K562 (cell line): ENCODE data around the gene TVP23A. TPM values are rescaled to one million over a fixed set of nuclear protein-coding genes. Genes with fewer than 3 reads are reported as not detected.
A peak's percentile ranks its signal among the peaks of the same experiment; 100 is the strongest.

ENCODE experiments used
- BCOR ChIP-seq: fragments of 450-650 bp; IDR thresholded peaks from 2 replicates; pipeline ENCODE4 v1.6.1; 2016
- CEBPG ChIP-seq, 3 experiments: fragments of 200-800 bp in 1 of 3; sonication (Bioruptor generic) in 1 of 3; sonication (generic) in 1 of 3; formaldehyde crosslinking in 1 of 3; IDR thresholded peaks in 2 of 3; conservative IDR thresholded peaks in 1 of 3; 2 replicates each; pipeline versions ENCODE4 v1.6.1 to v1.8.0; 2016 to 2022; ENCODE audit warnings: missing compliant biosample characterization in 2 of 3, missing genetic modification characterization in 2 of 3, mild to moderate bottlenecking in 1 of 3, missing genetic modification reagents in 1 of 3
- FOXP1 ChIP-seq: sonication (generic); formaldehyde crosslinking; IDR thresholded peaks from 2 replicates; pipeline ENCODE4 v1.8.0; 2022; ENCODE audit warnings: mild to moderate bottlenecking, missing genetic modification reagents
- HDAC1 ChIP-seq, 2 experiments: fragments of 450-650 bp; IDR thresholded peaks; 2 replicates each; pipeline ENCODE4 v1.6.1; 2016 to 2017; ENCODE audit warnings: inconsistent platforms in 1 of 2, mild to moderate bottlenecking in 1 of 2, moderate library complexity in 1 of 2
- HDGF ChIP-seq: fragments of 450-650 bp; IDR thresholded peaks from 2 replicates; pipeline ENCODE4 v1.6.1; 2016
- MAZ ChIP-seq, 2 experiments: fragments of 450-650 bp in 1 of 2; sonication (generic) in 1 of 2; formaldehyde crosslinking; IDR thresholded peaks in 1 of 2; conservative IDR thresholded peaks in 1 of 2; 2 replicates each; pipeline versions ENCODE4 v1.4.0 to v1.5.0; 2020; ENCODE audit warnings: mild to moderate bottlenecking in 1 of 2, missing genetic modification reagents in 1 of 2
- MBD2 ChIP-seq: sonication (generic); IDR thresholded peaks from 2 replicates; pipeline ENCODE4 v1.6.1; 2016; ENCODE audit warnings: low read depth, borderline replicate concordance
- MYNN ChIP-seq, 2 experiments: sonication (generic); formaldehyde crosslinking in 1 of 2; IDR thresholded peaks; 2 replicates each; pipeline versions ENCODE4 v1.5.0 to v1.6.1; 2016 to 2020; ENCODE audit warnings: antibody characterized with exemption in 1 of 2, missing genetic modification reagents in 1 of 2
- PTBP1 ChIP-seq: fragments of 200-400 bp; formaldehyde crosslinking; IDR thresholded peaks from 2 replicates; pipeline ENCODE4 v1.6.1; 2017; ENCODE audit warnings: low read depth, low read length
- RBM15 ChIP-seq: fragments of 200-400 bp; formaldehyde crosslinking; IDR thresholded peaks from 2 replicates; pipeline ENCODE4 v1.6.1; 2018; ENCODE audit warnings: mild to moderate bottlenecking, low read length, moderate library complexity; ENCODE audit not compliant: insufficient read depth
- RBM25 ChIP-seq: fragments of 200-400 bp; formaldehyde crosslinking; IDR thresholded peaks from 2 replicates; pipeline ENCODE4 v1.6.1; 2018; ENCODE audit warnings: low read length, low read depth, moderate library complexity; ENCODE audit not compliant: severe bottlenecking
- SIX5 ChIP-seq, 2 experiments: IDR thresholded peaks; 2 replicates each; pipeline ENCODE4 v1.6.1; 2011; ENCODE audit warnings: low read length in 2 of 2, borderline replicate concordance in 1 of 2, low read depth in 1 of 2, mild to moderate bottlenecking in 1 of 2, moderate library complexity in 1 of 2; ENCODE audit not compliant: insufficient read depth in 1 of 2
- SMARCA5 ChIP-seq: fragments of 450-650 bp; IDR thresholded peaks from 2 replicates; pipeline ENCODE4 v1.6.1; 2016
- STAG1 ChIP-seq: sonication (generic); formaldehyde crosslinking; IDR thresholded peaks from 2 replicates; pipeline ENCODE4 v1.5.0; 2020; ENCODE audit warnings: missing genetic modification reagents, borderline replicate concordance
- TEAD4 ChIP-seq, 2 experiments: sonication (generic) in 1 of 2; formaldehyde crosslinking in 1 of 2; IDR thresholded peaks; 2 replicates each; pipeline versions ENCODE4 v1.6.1 to v1.8.0; 2012 to 2022; ENCODE audit warnings: borderline replicate concordance in 1 of 2, inconsistent platforms in 1 of 2, low read length in 1 of 2, mild to moderate bottlenecking in 1 of 2, missing genetic modification reagents in 1 of 2
- TGIF2 ChIP-seq: sonication (generic); formaldehyde crosslinking; IDR thresholded peaks from 2 replicates; pipeline ENCODE4 v1.8.1; 2022; ENCODE audit warnings: mild to moderate bottlenecking, missing genetic modification reagents, moderate library complexity
- ZFP36 ChIP-seq: fragments of 150-350 bp; IDR thresholded peaks from 2 replicates; pipeline ENCODE4 v1.6.1; 2018; ENCODE audit warnings: low read length, low read depth; ENCODE audit not compliant: partially characterized antibody
- ZNF121 ChIP-seq: sonication (generic); formaldehyde crosslinking; conservative IDR thresholded peaks from 2 replicates; pipeline ENCODE4 v1.8.0; 2022; ENCODE audit warnings: missing genetic modification reagents
- ZNF408 ChIP-seq: fragments of 250-450 bp; sonication (Bioruptor Pico); IDR thresholded peaks from 2 replicates; pipeline ENCODE4 v1.4.0; 2020; ENCODE audit warnings: low read depth, mild to moderate bottlenecking, moderate library complexity
- polyA plus RNA-seq, 8 experiments: library from polyadenylated mRNA; depleted of rRNA in 4 of 8; stranded (reverse) in 5 of 8; unstranded in 3 of 8; fragments of >200 nt; fragmentation: Nextera tagmentation in 2 of 8; fragmentation: Illumina TruSeq in 1 of 8; extraction: Ambion mirVana in 2 of 8; extraction: Trizol in 1 of 8; gene quantifications; 2 replicates each; pipeline versions ENCODE4 v1.2.1 to v1.2.3, GENCODE V29; 2011 to 2014; ENCODE audit warnings: inconsistent platforms in 1 of 8, missing spikeins in 1 of 8
- total RNA-seq, 7 experiments: library from RNA; depleted of rRNA in 6 of 7; stranded (reverse); fragments of >200 nt in 6 of 7; fragmentation: Illumina TruSeq in 2 of 7; extraction: Trizol in 2 of 7; gene quantifications; 2 replicates each; pipeline versions ENCODE4 v1.2.1 to v1.2.3, GENCODE V29; 2011 to 2021; ENCODE audit warnings: low replicate concordance in 1 of 7
- TF ChIP-seq, protein P1 (sequence below): fragments of 450-650 bp; IDR thresholded peaks from 2 replicates; pipeline ENCODE4 v1.6.1; 2017; ENCODE audit warnings: antibody characterized with exemption, mild to moderate bottlenecking
- TF ChIP-seq, protein P2 (sequence below): fragments of 250-450 bp; sonication (Bioruptor Pico); IDR thresholded peaks from 2 replicates; pipeline ENCODE4 v1.8.0; 2022; ENCODE audit warnings: inconsistent platforms
- TF ChIP-seq, protein P3 (sequence below): sonication (generic); formaldehyde crosslinking; IDR thresholded peaks from 2 replicates; pipeline ENCODE4 v1.9.0; 2022; ENCODE audit warnings: mild to moderate bottlenecking, missing genetic modification reagents

Gene TVP23A
- total and polyA plus RNA-seq, 9 of the 15 experiments (the other 6 are each of a cell fraction or from before 2014, with no cell fraction given) = 0.04 to 0.77 (median 0.10) TPM; not detected in 3

DNA sequence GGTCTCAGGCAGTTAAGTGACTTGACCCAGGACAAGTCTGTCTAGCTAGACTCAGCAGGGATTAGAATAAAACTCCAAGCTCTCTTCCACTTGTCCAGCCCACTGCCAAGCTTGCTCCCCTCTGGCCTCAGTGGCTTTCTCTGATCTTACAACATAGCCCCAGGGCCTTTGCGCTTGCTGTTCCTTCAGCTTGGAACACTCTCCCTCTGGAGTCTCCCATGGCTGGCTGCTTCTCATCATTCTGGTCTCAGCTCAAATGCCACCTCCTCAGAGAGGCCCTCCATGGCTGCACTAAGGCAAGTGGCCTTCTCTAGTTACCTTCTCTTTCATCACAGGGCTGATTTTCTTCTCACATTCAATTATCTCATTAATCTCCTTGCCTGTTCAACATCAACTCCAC is 1.1 kb downstream of the TVP23A start (continued):
- TF ChIP-seq, protein P1, sequence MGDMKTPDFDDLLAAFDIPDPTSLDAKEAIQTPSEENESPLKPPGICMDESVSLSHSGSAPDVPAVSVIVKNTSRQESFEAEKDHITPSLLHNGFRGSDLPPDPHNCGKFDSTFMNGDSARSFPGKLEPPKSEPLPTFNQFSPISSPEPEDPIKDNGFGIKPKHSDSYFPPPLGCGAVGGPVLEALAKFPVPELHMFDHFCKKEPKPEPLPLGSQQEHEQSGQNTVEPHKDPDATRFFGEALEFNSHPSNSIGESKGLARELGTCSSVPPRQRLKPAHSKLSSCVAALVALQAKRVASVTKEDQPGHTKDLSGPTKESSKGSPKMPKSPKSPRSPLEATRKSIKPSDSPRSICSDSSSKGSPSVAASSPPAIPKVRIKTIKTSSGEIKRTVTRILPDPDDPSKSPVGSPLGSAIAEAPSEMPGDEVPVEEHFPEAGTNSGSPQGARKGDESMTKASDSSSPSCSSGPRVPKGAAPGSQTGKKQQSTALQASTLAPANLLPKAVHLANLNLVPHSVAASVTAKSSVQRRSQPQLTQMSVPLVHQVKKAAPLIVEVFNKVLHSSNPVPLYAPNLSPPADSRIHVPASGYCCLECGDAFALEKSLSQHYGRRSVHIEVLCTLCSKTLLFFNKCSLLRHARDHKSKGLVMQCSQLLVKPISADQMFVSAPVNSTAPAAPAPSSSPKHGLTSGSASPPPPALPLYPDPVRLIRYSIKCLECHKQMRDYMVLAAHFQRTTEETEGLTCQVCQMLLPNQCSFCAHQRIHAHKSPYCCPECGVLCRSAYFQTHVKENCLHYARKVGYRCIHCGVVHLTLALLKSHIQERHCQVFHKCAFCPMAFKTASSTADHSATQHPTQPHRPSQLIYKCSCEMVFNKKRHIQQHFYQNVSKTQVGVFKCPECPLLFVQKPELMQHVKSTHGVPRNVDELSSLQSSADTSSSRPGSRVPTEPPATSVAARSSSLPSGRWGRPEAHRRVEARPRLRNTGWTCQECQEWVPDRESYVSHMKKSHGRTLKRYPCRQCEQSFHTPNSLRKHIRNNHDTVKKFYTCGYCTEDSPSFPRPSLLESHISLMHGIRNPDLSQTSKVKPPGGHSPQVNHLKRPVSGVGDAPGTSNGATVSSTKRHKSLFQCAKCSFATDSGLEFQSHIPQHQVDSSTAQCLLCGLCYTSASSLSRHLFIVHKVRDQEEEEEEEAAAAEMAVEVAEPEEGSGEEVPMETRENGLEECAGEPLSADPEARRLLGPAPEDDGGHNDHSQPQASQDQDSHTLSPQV = no peak
- TF ChIP-seq, protein P2, sequence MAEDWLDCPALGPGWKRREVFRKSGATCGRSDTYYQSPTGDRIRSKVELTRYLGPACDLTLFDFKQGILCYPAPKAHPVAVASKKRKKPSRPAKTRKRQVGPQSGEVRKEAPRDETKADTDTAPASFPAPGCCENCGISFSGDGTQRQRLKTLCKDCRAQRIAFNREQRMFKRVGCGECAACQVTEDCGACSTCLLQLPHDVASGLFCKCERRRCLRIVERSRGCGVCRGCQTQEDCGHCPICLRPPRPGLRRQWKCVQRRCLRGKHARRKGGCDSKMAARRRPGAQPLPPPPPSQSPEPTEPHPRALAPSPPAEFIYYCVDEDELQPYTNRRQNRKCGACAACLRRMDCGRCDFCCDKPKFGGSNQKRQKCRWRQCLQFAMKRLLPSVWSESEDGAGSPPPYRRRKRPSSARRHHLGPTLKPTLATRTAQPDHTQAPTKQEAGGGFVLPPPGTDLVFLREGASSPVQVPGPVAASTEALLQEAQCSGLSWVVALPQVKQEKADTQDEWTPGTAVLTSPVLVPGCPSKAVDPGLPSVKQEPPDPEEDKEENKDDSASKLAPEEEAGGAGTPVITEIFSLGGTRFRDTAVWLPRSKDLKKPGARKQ (CRISPR knock-in tag) = no peak
- TF ChIP-seq FOXP1 = no peak
- TF ChIP-seq PTBP1 = peak; percentile 81; the same call in 1 of the 2 replicates
- no peak for TF ChIP-seq TGIF2 (CRISPR knock-in tag)
- peak; percentile 85 for TF ChIP-seq ZFP36
- TF ChIP-seq STAG1 (CRISPR knock-in tag) = no peak
- TF ChIP-seq ZNF121 (CRISPR knock-in tag) = no peak
- no peak for TF ChIP-seq HDAC1 (IDR thresholded peaks at IDR 0.05)
- TF ChIP-seq TEAD4 (IDR thresholded peaks at IDR 0.05; ENCODE audit: low read length) = no peak
- no peak for TF ChIP-seq TEAD4 (CRISPR knock-in tag; IDR thresholded peaks at IDR 0.05; ENCODE audit: borderline replicate concordance)
- TF ChIP-seq RBM25 = peak; percentile 91
- TF ChIP-seq, protein P3, sequence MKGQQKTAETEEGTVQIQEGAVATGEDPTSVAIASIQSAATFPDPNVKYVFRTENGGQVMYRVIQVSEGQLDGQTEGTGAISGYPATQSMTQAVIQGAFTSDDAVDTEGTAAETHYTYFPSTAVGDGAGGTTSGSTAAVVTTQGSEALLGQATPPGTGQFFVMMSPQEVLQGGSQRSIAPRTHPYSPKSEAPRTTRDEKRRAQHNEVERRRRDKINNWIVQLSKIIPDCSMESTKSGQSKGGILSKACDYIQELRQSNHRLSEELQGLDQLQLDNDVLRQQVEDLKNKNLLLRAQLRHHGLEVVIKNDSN = no peak
- TF ChIP-seq HDGF = no peak
- TF ChIP-seq CEBPG (CRISPR knock-in tag; IDR thresholded peaks at IDR 0.05) = no peak
- no peak for TF ChIP-seq CEBPG (tag; conservative IDR thresholded peaks at IDR 0.05 in 1 of 2, IDR thresholded peaks at IDR 0.05 in 1 of 2)
- no peak for TF ChIP-seq RBM15
- TF ChIP-seq SMARCA5 = peak; percentile 77; the same call in 1 of the 2 replicates
- TF ChIP-seq BCOR = peak; percentile 43; the same call in 1 of the 2 replicates
- TF ChIP-seq MYNN (IDR thresholded peaks at IDR 0.05) = no peak
- no peak for TF ChIP-seq MYNN (CRISPR knock-in tag; IDR thresholded peaks at IDR 0.05)
- no peak for TF ChIP-seq ZNF408 (CRISPR knock-in tag)
- TF ChIP-seq MBD2 = no peak
- TF ChIP-seq MAZ (CRISPR knock-in tag; conservative IDR thresholded peaks at IDR 0.05 in 1 of 2, IDR thresholded peaks at IDR 0.05 in 1 of 2) = no peak
- no peak for TF ChIP-seq SIX5 (IDR thresholded peaks at IDR 0.05; ENCODE audit: borderline replicate concordance in 1 of 2, insufficient read depth in 1 of 2, low read depth in 1 of 2, low read length in 2 of 2)
